T-cell (primary cell): ENCODE measurements around the gene SHCBP1L. TPM values are rescaled to one million over a fixed set of nuclear protein-coding genes. Genes with fewer than 3 reads are reported as not detected.

ENCODE experiments used
- ATAC-seq, 4 experiments: fragments of 200-7000 bp in 3 of 4; fragments of 150-1000 bp in 1 of 4; cut with Tn5 transposase; replicated peaks in 1 of 4; 1 replicate in 3 of 4; 2 replicates in 1 of 4; pipeline ENCODE4 v1.10.0; 2021; ENCODE audit warnings: moderate library complexity in 3 of 4, mild to moderate bottlenecking in 2 of 4, moderate number of reproducible peaks in 1 of 4
- CTCF ChIA-PET, 2 donors: fragments of 300-600 bp; sonication (Branson Sonifier 250); formaldehyde crosslinking; loops; one replicate each; lab custom pipeline; 2022; ENCODE audit warnings: antibody characterized with exemption in 2 of 2; lab: Charles Lee
- POLR2A ChIA-PET, 2 donors: fragments of 300-600 bp; sonication (Branson Sonifier 250); formaldehyde crosslinking; loops; one replicate each; lab custom pipeline; 2022; ENCODE audit warnings: antibody characterized with exemption in 2 of 2; lab: Charles Lee
- DNase-seq, 35 experiments: peaks; one replicate each; pipeline versions ENCODE4 v3.0.0 to v3.0.0-alpha.2; 2013 to 2023
- H3K27ac ChIP-seq: one replicate; pipeline ENCODE4 v1.5.1; 2013; ENCODE audit warnings: low read length
- H3K27me3 ChIP-seq, 2 experiments: replicated peaks in 1 of 2; 1 replicate in 1 of 2; 2 replicates in 1 of 2; pipeline versions ENCODE4 v1.6.1 to v1.7.0; 2013; ENCODE audit warnings: low read length in 1 of 2, mixed read lengths in 1 of 2; ENCODE audit not compliant: control insufficient read depth in 2 of 2, insufficient read depth in 2 of 2; ENCODE audit errors: extremely low read depth in 1 of 2
- H3K36me3 ChIP-seq, 2 donors: 1 replicate in 1 of 2; 2 replicates in 1 of 2; pipeline versions ENCODE4 v1.6.1 to v1.7.0; 2013; ENCODE audit warnings: low read length in 1 of 2; ENCODE audit not compliant: control insufficient read depth in 2 of 2, insufficient read depth in 1 of 2; ENCODE audit errors: extremely low read depth in 1 of 2
- H3K4me1 ChIP-seq, 2 experiments: 1 replicate in 1 of 2; 2 replicates in 1 of 2; pipeline versions ENCODE4 v1.6.1 to v1.7.0; 2013; ENCODE audit warnings: low read length in 2 of 2, mixed read lengths in 1 of 2; ENCODE audit not compliant: insufficient read depth in 2 of 2, control insufficient read depth in 1 of 2; ENCODE audit errors: extremely low read depth in 1 of 2
- H3K4me3 ChIP-seq, 2 donors: 1 replicate in 1 of 2; 2 replicates in 1 of 2; pipeline versions ENCODE4 v1.5.1 to v1.7.0; 2013; ENCODE audit warnings: mild to moderate bottlenecking in 2 of 2, low read length in 1 of 2, moderate library complexity in 1 of 2; ENCODE audit not compliant: control insufficient read depth in 1 of 2; ENCODE audit errors: extremely low read depth in 1 of 2
- H3K9me3 ChIP-seq: 2 replicates; pipeline ENCODE4 v1.7.0; 2013
- H3K27ac Mint-ChIP-seq, 2 donors: one replicate each; pipeline ENCODE4 v1.8.0; 2020 to 2021; ENCODE audit warnings: mild to moderate bottlenecking in 2 of 2, mixed read lengths in 2 of 2
- H3K27me3 Mint-ChIP-seq, 2 donors: one replicate each; pipeline ENCODE4 v1.8.0; 2021 to 2022; ENCODE audit warnings: mixed read lengths in 2 of 2
- H3K36me3 Mint-ChIP-seq: one replicate; pipeline ENCODE4 v1.8.0; 2021; ENCODE audit warnings: mixed read lengths
- H3K4me1 Mint-ChIP-seq, 3 donors: one replicate each; pipeline ENCODE4 v1.8.0; 2020 to 2022; ENCODE audit warnings: mixed read lengths in 3 of 3, mild to moderate bottlenecking in 1 of 3
- H3K4me3 Mint-ChIP-seq, 3 donors: one replicate each; pipeline ENCODE4 v1.8.0; 2020 to 2022; ENCODE audit warnings: mild to moderate bottlenecking in 3 of 3, mixed read lengths in 3 of 3, moderate library complexity in 3 of 3
- H3K9me3 Mint-ChIP-seq, 3 donors: one replicate each; pipeline ENCODE4 v1.8.0; 2020 to 2022; ENCODE audit warnings: mixed read lengths in 3 of 3
- WGBS: methylation state at CpG from one replicate; pipeline ENCODE4 v1.1.5; 2013; ENCODE audit warnings: missing lambda C conversion rate; ENCODE audit not compliant: insufficient coverage; 5-methylcytosine and 5-hydroxymethylcytosine counted together
- total RNA-seq, 35 experiments: library from RNA in 6 of 35; stranded (reverse) in 6 of 35; fragments of 120-200 nt in 1 of 35; gene quantifications; one replicate each; pipeline versions ENCODE4 v1.2.1 to v1.2.4 and lab custom pipeline; 2013 to 2026

Gene SHCBP1L
- total RNA-seq, 5 donors from 2014 or later (not counting 1 experiment from before 2014, with no cell fraction given): not detected

DNA sequence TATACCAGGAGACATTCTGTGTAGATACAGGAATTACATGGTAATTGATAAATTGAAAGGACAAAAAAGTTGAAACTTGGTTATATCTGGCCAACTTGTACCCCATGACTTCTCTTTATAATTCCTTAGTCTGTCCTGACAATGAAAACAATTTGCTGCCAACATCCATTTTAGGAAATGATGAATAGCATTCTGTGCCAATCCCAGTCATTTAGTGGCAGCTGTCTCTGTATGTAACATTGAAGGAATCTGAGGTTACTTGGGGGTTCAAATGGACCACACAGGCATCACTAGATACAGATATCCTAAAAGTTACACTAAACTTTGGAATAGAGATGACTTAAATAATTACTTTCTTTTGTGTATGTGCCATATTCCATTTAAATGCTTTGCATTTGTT, 75.6 kb downstream of the SHCBP1L start:
- H3K36me3 ChIP-seq: peaks cover 5 to 98% of the 10 kb centered on the region in 2 donors
- no peak for ATAC-seq
- H3K4me3 Mint-ChIP-seq: no peak overlapping the region
- H3K27me3 Mint-ChIP-seq: no peaks in the 10 kb centered on the region
- H3K4me1 Mint-ChIP-seq: peaks cover 4 to 20% (median 7%) of the 10 kb centered on the region in 3 donors
- ChIA-PET CTCF (no interaction called here), POLR2A (no interaction called here)
- no peaks in the 10 kb centered on the region for H3K9me3 ChIP-seq
- H3K27me3 ChIP-seq: no peaks in the 10 kb centered on the region
- H3K4me1 ChIP-seq: no peaks in the 10 kb centered on the region
- peak overlapping the region in 1 of 2 donors; percentile 55 for H3K27ac Mint-ChIP-seq
- no peak for DNase-seq
- H3K9me3 Mint-ChIP-seq: no peaks in the 10 kb centered on the region
- no peak overlapping the region for H3K27ac ChIP-seq
- no peak overlapping the region for H3K4me3 ChIP-seq
- peaks cover 85% of the 10 kb centered on the region for H3K36me3 Mint-ChIP-seq

DNA sequence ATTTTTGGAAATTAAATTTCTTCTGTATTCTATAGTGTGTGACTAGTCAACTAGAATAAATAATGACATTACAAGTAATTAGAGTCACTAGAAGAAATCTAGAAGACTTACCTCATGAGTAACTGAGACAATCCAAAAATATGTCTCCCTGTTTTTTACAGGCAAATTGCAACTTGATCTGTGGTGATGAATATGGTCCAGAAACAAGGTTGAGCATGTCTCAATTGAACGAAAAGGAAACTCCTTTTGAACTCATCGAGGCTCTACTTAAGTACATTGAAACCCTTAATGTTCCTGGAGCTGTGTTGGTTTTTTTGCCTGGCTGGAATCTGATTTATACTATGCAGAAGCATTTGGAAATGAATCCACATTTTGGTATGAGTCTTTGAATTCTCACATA, 77.1 kb downstream of the SHCBP1L start:
- WGBS: 100% methylated on average over 1 of the region's 2 CpGs
- no peak for DNase-seq
- CTCF ChIA-PET: no interaction called here
- Mint-ChIP-seq H3K36me3 (peaks cover 84% of the 10 kb centered on the region), H3K4me3 (no peak overlapping the region), H3K27ac (peak overlapping the region in 1 of 2 donors; percentile 28), H3K9me3 (no peaks in the 10 kb centered on the region), H3K27me3 (no peaks in the 10 kb centered on the region), H3K4me1 (peaks cover 7 to 27% (median 10%) of the 10 kb centered on the region in 3 donors)
- ATAC-seq: no peak
- POLR2A ChIA-PET: interaction anchor here in 1 of 2 donors (0.9 kb wide), 1 partner anchor 23 kb away, joined by 3 read pairs; no protein-coding TSS in a partner anchor
- no peaks in the 10 kb centered on the region for H3K27me3 ChIP-seq
- H3K9me3 ChIP-seq: no peaks in the 10 kb centered on the region
- H3K36me3 ChIP-seq: peaks cover 5 to 96% of the 10 kb centered on the region in 2 donors
- H3K27ac ChIP-seq: no peak overlapping the region
- H3K4me3 ChIP-seq: no peak overlapping the region
- no peaks in the 10 kb centered on the region for H3K4me1 ChIP-seq

DNA sequence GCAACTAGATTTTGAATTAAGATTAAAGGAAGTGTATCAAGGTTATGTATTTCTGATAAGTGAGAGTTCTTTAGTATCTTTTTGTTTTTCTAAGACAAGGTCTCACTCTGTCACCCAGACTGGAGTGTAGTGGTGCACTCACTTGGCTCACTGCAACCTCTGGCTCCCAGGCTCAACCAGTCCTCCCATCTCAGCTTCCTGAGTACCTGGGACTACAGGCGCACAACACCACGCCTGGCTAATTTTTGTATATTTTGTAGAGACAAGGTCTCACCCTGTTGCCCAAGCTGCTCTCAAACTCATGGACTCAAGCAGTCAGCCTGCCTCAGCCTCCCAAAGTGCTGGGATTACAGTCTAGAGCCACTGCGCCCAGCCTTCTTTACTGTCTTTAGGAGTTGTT, 80.1 kb downstream of the SHCBP1L start:
- CTCF ChIA-PET: no interaction called here
- WGBS: 92% methylated on average over 2 of the region's 3 CpGs

DNA sequence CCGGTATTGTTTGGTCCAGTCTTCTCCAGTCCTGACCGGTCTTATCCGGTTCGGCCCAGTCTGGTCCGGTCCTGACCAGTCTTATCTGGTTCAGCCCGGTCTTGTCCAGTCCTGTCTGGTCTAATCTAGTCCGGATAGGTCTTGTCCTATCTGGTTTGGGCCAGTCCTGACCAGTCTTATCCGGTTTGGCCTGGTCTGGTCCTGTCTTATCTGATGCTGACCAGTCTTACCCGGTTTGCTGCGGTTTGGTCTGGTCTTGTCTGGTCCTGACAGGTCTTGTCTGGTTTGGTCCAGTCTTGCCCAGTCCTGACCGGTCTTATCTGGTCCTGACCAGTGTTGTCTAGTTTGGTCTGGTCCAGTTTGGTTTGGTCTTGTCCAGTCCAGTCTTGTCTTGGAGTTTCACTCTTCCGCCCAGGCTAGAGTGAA, 83.7 kb downstream of the SHCBP1L start:
- Histone ChIP-seq H3K9me3 (no peaks in the 10 kb centered on the region), H3K27me3 (no peaks in the 10 kb centered on the region), H3K4me3 (no peak overlapping the region), H3K27ac (no peak overlapping the region), H3K36me3 (peaks cover 0 to 87% of the 10 kb centered on the region in 2 donors), H3K4me1 (no peaks in the 10 kb centered on the region)
- Mint-ChIP-seq H3K27ac (peak overlapping the region in 1 of 2 donors; percentile 23), H3K4me1 (peaks cover 8 to 22% (median 13%) of the 10 kb centered on the region in 3 donors), H3K4me3 (no peak overlapping the region), H3K9me3 (no peaks in the 10 kb centered on the region), H3K27me3 (no peaks in the 10 kb centered on the region), H3K36me3 (peaks cover 77% of the 10 kb centered on the region)
- ChIA-PET POLR2A (no interaction called here), CTCF (no interaction called here)
- 98% methylated on average over 12 of the region's 12 CpGs for WGBS
- DNase-seq: peak in 1 of 35 experiments; percentile 15
- ATAC-seq: peak in 1 of 4 experiments; percentile 21

More for the DNA sequence above, 80.1 kb downstream of the SHCBP1L start:
- no peak for DNase-seq
- Mint-ChIP-seq H3K27ac (peak overlapping the region in 1 of 2 donors; percentile 14), H3K27me3 (no peaks in the 10 kb centered on the region), H3K36me3 (peaks cover 73% of the 10 kb centered on the region), H3K9me3 (no peaks in the 10 kb centered on the region), H3K4me3 (no peak overlapping the region), H3K4me1 (peaks cover 7 to 27% (median 10%) of the 10 kb centered on the region in 3 donors)
- POLR2A ChIA-PET: interaction anchor here in 1 of 2 donors (1.0 kb wide), 1 partner anchor 9 kb away, joined by 3 read pairs; no protein-coding TSS in a partner anchor
- ATAC-seq: no peak
- Histone ChIP-seq H3K36me3 (peaks cover 3 to 89% of the 10 kb centered on the region in 2 donors), H3K4me1 (no peaks in the 10 kb centered on the region), H3K4me3 (no peak overlapping the region), H3K27me3 (no peaks in the 10 kb centered on the region), H3K9me3 (no peaks in the 10 kb centered on the region), H3K27ac (no peak overlapping the region)

DNA sequence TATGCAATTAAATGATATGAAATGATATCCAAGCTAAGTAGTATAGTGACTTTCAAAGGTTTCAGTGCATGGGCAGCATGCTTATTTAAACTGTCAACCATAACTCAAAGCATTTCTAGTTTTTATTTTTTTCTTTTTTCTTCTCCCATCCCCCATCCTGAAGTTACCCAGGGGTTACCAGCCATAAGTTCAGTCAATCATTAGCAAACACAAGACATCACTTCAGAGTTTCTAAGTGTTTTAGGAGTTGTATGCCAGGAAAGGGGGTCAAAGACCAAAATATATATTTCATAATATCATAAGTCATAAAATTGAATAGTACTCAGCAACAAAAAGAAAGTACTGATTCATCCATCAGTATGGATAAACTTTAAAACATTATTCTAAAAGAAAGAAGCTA, 85.1 kb downstream of the SHCBP1L start:
- Mint-ChIP-seq H3K4me3 (no peak overlapping the region), H3K36me3 (peaks cover 66% of the 10 kb centered on the region), H3K4me1 (peaks cover 4 to 13% (median 11%) of the 10 kb centered on the region in 3 donors), H3K27me3 (no peaks in the 10 kb centered on the region), H3K27ac (no peak overlapping the region), H3K9me3 (no peaks in the 10 kb centered on the region)
- DNase-seq (no peak), ATAC-seq (no peak)
- H3K27me3 ChIP-seq: no peaks in the 10 kb centered on the region
- H3K4me3 ChIP-seq: no peak overlapping the region
- CTCF ChIA-PET: no interaction called here
- POLR2A ChIA-PET: interaction anchor here (0.6 kb wide), 2 partner anchors 15 to 1846 kb away, joined by 4 to 5 read pairs; no protein-coding TSS in a partner anchor
- no peaks in the 10 kb centered on the region for H3K4me1 ChIP-seq
- H3K36me3 ChIP-seq: peaks cover 0 to 86% of the 10 kb centered on the region in 2 donors
- no peak overlapping the region for H3K27ac ChIP-seq
- H3K9me3 ChIP-seq: no peaks in the 10 kb centered on the region

DNA sequence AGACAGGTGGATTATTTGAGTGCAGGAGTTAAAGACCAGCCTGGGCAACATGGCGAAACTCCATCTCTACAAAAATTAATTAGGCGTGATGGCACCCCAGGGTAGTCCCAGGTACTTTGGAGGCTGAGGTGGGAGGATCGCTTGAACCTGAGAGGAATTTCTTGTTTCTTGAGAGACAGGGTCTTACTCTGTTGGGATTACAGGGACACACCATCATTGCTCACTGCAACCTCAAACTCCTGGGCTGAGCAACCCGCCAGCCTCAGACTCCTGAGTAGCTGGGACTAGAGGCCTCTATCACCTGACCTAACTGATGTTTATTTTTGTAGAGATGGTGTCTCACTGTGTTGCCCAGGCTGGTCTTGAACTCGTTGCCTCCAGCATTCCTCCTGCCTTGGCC, 89.0 kb downstream of the SHCBP1L start:
- ATAC-seq (peak in 1 of 4 experiments; percentile 16), DNase-seq (no peak)
- Mint-ChIP-seq H3K4me3 (no peak overlapping the region), H3K27me3 (no peaks in the 10 kb centered on the region), H3K27ac (no peak overlapping the region), H3K9me3 (no peaks in the 10 kb centered on the region), H3K4me1 (peaks cover 10 to 22% (median 15%) of the 10 kb centered on the region in 3 donors), H3K36me3 (peaks cover 65% of the 10 kb centered on the region)
- Histone ChIP-seq H3K9me3 (no peaks in the 10 kb centered on the region), H3K27ac (no peak overlapping the region), H3K4me1 (no peaks in the 10 kb centered on the region), H3K27me3 (no peaks in the 10 kb centered on the region), H3K36me3 (peaks cover 0 to 94% of the 10 kb centered on the region in 2 donors), H3K4me3 (no peak overlapping the region)
- 100% methylated on average over 1 of the region's 5 CpGs for WGBS
- POLR2A ChIA-PET: interaction anchor here in 1 of 2 donors (1.0 kb wide), 1 partner anchor 9 kb away, joined by 3 read pairs; no protein-coding TSS in a partner anchor
- CTCF ChIA-PET: no interaction called here
